ENCODE measurements around the gene THEMIS2.

DNA sequence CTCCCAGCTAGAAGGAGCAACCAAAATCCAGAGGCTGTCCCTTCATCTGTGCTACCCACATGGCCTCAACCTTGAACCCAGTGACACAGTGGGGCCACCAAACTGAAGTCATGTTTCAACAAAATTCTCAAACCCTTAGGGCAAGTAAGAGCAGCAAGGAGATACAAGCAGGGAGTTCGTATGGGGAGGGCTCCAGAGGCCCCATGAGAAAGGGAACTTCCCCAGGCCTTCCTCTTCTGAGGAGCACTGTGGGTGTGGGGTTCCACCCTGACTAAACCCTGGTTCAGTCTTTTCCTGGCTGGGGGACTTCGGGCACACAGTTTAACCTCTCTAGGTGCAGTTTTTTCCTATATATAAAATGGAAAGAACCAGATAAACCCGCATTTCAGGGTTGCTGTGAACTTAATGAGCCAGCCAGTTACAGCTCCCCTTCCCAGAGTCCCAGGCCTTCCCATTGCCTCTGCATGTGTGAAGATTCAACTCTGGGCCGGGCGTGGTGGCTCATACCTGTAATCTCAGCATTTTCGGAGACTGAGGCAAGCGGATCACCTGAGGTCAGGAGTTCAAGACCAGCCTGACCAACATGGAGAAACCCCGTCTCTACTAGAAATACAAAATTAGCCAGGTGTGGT lies 8.0 kb upstream of the THEMIS2 start:
- TF ChIP-seq, protein P1, sequence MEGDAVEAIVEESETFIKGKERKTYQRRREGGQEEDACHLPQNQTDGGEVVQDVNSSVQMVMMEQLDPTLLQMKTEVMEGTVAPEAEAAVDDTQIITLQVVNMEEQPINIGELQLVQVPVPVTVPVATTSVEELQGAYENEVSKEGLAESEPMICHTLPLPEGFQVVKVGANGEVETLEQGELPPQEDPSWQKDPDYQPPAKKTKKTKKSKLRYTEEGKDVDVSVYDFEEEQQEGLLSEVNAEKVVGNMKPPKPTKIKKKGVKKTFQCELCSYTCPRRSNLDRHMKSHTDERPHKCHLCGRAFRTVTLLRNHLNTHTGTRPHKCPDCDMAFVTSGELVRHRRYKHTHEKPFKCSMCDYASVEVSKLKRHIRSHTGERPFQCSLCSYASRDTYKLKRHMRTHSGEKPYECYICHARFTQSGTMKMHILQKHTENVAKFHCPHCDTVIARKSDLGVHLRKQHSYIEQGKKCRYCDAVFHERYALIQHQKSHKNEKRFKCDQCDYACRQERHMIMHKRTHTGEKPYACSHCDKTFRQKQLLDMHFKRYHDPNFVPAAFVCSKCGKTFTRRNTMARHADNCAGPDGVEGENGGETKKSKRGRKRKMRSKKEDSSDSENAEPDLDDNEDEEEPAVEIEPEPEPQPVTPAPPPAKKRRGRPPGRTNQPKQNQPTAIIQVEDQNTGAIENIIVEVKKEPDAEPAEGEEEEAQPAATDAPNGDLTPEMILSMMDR (IDR thresholded peaks at IDR 0.05; ENCODE audit: poor library complexity, severe bottlenecking) = no peak
- TF ChIP-seq, protein P2, sequence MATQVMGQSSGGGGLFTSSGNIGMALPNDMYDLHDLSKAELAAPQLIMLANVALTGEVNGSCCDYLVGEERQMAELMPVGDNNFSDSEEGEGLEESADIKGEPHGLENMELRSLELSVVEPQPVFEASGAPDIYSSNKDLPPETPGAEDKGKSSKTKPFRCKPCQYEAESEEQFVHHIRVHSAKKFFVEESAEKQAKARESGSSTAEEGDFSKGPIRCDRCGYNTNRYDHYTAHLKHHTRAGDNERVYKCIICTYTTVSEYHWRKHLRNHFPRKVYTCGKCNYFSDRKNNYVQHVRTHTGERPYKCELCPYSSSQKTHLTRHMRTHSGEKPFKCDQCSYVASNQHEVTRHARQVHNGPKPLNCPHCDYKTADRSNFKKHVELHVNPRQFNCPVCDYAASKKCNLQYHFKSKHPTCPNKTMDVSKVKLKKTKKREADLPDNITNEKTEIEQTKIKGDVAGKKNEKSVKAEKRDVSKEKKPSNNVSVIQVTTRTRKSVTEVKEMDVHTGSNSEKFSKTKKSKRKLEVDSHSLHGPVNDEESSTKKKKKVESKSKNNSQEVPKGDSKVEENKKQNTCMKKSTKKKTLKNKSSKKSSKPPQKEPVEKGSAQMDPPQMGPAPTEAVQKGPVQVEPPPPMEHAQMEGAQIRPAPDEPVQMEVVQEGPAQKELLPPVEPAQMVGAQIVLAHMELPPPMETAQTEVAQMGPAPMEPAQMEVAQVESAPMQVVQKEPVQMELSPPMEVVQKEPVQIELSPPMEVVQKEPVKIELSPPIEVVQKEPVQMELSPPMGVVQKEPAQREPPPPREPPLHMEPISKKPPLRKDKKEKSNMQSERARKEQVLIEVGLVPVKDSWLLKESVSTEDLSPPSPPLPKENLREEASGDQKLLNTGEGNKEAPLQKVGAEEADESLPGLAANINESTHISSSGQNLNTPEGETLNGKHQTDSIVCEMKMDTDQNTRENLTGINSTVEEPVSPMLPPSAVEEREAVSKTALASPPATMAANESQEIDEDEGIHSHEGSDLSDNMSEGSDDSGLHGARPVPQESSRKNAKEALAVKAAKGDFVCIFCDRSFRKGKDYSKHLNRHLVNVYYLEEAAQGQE (IDR thresholded peaks at IDR 0.05; ENCODE audit: borderline replicate concordance) = no peak
- TF ChIP-seq POLR2AphosphoS5 (IDR thresholded peaks at IDR 0.05) = no peak
- TF ChIP-seq EP300 (conservative IDR thresholded peaks at IDR 0.05; ENCODE audit: poor library complexity, severe bottlenecking) = no peak
- TF ChIP-seq RAD21 (conservative IDR thresholded peaks at IDR 0.05) = no peak
- no peak for TF ChIP-seq MXI1 (conservative IDR thresholded peaks at IDR 0.05; ENCODE audit: poor library complexity, severe bottlenecking)

Measured in neural cell (in vitro differentiated cells).